Glutamatergic neuron (in vitro differentiated cells): Measurements from ENCODE around the gene PCGF6. TPM values are rescaled to one million over a fixed set of nuclear protein-coding genes. Genes with fewer than 3 reads are reported as not detected.
A peak's percentile ranks its signal among the peaks of the same experiment; 100 is the strongest.

Experiments
- DNase-seq: peaks from one replicate; pipeline ENCODE4 v3.0.0; 2022
- H3K27ac Mint-ChIP-seq: one replicate; pipeline ENCODE4 v1.8.0; 2020; ENCODE audit warnings: mild to moderate bottlenecking, mixed read lengths, inconsistent platforms; ENCODE audit not compliant: unreplicated experiment
- H3K27me3 Mint-ChIP-seq: one replicate; pipeline ENCODE4 v1.8.0; 2020; ENCODE audit warnings: mild to moderate bottlenecking, moderate library complexity, mixed read lengths, inconsistent platforms; ENCODE audit not compliant: unreplicated experiment
- H3K36me3 Mint-ChIP-seq: one replicate; pipeline ENCODE4 v1.8.0; 2020; ENCODE audit warnings: mild to moderate bottlenecking, mixed read lengths, inconsistent platforms; ENCODE audit not compliant: unreplicated experiment
- H3K4me1 Mint-ChIP-seq: one replicate; pipeline ENCODE4 v1.8.0; 2020; ENCODE audit warnings: mild to moderate bottlenecking, low read depth, mixed read lengths, inconsistent platforms; ENCODE audit not compliant: unreplicated experiment
- H3K4me3 Mint-ChIP-seq: one replicate; pipeline ENCODE4 v1.8.0; 2020; ENCODE audit warnings: mild to moderate bottlenecking, mixed read lengths, inconsistent platforms; ENCODE audit not compliant: unreplicated experiment
- H3K9me3 Mint-ChIP-seq: one replicate; pipeline ENCODE4 v1.8.0; 2020; ENCODE audit warnings: mild to moderate bottlenecking, moderate library complexity, mixed read lengths, inconsistent platforms; ENCODE audit not compliant: unreplicated experiment
- long read RNA-seq: library from polyadenylated mRNA; unstranded; transcript quantifications from one replicate; pipeline ENCODE4 v2.0.0, GENCODE V29; 2020; ENCODE audit not compliant: unreplicated experiment
- total RNA-seq: library from RNA; stranded (reverse); fragmentation: NEBNext Ultra II Directional; extraction: Animal tissue kit (Norgen Biotek cat#: 25700); gene quantifications from one replicate; pipeline ENCODE4 v1.2.1, GENCODE V29; 2021; ENCODE audit not compliant: unreplicated experiment
- TF ChIP-seq, protein P1 (sequence below): fragments of 200-600 bp; sonication (generic); IDR thresholded peaks from one replicate; pipeline ENCODE4 v1.5.0; 2021; ENCODE audit not compliant: partially characterized antibody, unreplicated experiment

The PCGF6 gene, protein sequence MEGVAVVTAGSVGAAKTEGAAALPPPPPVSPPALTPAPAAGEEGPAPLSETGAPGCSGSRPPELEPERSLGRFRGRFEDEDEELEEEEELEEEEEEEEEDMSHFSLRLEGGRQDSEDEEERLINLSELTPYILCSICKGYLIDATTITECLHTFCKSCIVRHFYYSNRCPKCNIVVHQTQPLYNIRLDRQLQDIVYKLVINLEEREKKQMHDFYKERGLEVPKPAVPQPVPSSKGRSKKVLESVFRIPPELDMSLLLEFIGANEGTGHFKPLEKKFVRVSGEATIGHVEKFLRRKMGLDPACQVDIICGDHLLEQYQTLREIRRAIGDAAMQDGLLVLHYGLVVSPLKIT
- 7.4 TPM for total RNA-seq
- long read RNA-seq, transcript PCGF6-202 (10 exons, 2,230 nt) = major isoform, 5 of 5 reads
- long read RNA-seq, partial matches to known transcripts = 0 of 5 reads
- long read RNA-seq, other reads (novel, unspliced or antisense) = 0 of 5 reads

DNA sequence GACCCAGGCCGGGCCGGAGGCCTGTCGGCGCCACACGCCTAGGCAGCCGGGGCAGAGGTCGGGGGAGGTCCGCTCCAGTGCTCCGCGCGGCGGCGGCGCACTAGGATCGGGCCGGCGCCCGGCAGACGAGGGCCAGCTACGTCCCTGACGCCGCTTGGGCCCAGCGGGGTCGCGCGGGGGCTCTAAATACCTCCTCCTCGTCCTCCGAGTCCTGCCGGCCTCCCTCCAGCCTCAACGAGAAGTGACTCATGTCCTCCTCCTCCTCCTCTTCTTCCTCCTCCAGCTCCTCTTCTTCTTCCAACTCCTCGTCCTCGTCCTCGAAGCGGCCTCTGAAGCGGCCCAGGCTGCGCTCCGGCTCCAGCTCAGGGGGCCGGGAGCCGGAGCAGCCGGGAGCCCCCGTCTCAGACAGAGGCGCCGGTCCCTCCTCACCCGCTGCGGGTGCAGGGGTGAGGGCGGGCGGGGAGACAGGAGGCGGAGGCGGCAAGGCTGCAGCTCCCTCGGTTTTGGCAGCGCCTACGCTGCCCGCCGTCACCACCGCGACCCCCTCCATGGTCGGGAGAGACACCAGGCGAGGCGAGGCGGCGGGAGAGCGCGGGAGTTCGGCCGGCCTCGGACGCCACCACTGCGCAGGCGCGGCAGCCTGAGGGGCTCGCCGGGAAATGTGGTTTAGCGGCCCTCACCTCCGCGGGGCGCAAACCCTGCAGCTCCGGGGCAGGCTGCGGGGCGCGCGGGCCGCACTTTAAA is at the start of gene PCGF6:
Gene PCGF6 (minus strand): TSS at position 624 of the 744 bp plus-strand sequence. CDS start 74 bp downstream, at position 550.
- H3K27ac Mint-ChIP-seq = peak within 1 kb of the TSS; percentile 88

DNA sequence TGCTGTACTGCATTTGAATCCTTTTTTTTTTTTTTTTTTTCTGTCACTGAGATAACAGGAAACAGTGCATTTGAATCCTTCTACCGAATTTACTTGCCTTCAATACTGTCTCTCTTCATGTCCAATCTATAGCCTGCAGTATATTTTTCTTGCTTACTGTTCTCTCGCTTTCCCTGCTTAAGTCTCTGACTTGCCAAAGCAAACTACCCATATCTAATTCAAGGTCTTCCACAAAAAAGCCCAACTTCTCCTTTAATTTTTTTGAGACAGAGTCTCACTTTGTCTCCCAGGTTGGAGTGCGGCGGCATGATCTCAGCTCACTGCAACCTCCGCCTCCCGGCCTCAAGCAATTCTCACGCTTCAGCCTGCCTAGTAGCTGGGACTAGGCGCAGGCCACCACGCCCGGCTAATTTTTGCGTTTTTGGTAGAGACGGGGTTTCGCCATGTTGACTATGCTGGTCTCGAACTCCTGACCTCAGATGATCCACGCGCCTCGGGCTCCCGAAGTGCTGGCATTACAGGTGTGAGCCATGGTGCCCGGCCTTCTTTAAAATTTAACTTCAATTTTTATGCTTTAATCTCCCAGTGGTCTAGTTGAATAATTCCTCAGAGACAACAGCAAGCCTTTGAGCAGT is 46.4 kb upstream of the PCGF6 start:
- TF ChIP-seq, protein P1, sequence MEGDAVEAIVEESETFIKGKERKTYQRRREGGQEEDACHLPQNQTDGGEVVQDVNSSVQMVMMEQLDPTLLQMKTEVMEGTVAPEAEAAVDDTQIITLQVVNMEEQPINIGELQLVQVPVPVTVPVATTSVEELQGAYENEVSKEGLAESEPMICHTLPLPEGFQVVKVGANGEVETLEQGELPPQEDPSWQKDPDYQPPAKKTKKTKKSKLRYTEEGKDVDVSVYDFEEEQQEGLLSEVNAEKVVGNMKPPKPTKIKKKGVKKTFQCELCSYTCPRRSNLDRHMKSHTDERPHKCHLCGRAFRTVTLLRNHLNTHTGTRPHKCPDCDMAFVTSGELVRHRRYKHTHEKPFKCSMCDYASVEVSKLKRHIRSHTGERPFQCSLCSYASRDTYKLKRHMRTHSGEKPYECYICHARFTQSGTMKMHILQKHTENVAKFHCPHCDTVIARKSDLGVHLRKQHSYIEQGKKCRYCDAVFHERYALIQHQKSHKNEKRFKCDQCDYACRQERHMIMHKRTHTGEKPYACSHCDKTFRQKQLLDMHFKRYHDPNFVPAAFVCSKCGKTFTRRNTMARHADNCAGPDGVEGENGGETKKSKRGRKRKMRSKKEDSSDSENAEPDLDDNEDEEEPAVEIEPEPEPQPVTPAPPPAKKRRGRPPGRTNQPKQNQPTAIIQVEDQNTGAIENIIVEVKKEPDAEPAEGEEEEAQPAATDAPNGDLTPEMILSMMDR = no peak
- no peak for DNase-seq
- Mint-ChIP-seq H3K27me3 (peaks cover 5% of the 10 kb centered on the region), H3K27ac (peak overlapping the region; percentile 97), H3K4me3 (peak overlapping the region; percentile 96), H3K36me3 (no peaks in the 10 kb centered on the region), H3K4me1 (peaks cover 15% of the 10 kb centered on the region), H3K9me3 (peaks cover 6% of the 10 kb centered on the region)

More for the DNA sequence above, at the start of gene PCGF6:
- H3K27me3 Mint-ChIP-seq = no peaks in the 10 kb centered on the region
- peaks cover 5% of the 10 kb centered on the region for H3K9me3 Mint-ChIP-seq
- H3K4me1 Mint-ChIP-seq = peaks cover 2% of the 10 kb centered on the region
- H3K4me3 Mint-ChIP-seq = peak within 1 kb of the TSS; percentile 91
- peak; percentile 96 for DNase-seq
- H3K36me3 Mint-ChIP-seq = no peaks in the 10 kb centered on the region
- TF ChIP-seq, protein P1 = no peak

DNA sequence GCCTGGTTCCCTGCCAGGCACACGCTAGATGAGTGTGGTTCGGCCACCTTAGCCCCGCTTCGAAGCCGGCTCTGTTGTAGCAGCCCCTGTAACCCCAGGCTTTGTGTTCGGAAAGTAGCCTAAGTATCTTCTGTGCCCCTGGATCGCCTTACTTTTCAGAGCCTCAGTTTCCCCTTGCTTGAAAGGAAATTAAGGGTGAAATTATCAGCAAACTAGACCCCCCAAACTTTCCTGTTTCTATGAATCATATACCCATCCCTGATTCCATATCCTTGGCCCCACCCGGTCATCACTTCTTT is 45.8 kb upstream of the PCGF6 start:
- H3K36me3 Mint-ChIP-seq = no peaks in the 10 kb centered on the region

DNA sequence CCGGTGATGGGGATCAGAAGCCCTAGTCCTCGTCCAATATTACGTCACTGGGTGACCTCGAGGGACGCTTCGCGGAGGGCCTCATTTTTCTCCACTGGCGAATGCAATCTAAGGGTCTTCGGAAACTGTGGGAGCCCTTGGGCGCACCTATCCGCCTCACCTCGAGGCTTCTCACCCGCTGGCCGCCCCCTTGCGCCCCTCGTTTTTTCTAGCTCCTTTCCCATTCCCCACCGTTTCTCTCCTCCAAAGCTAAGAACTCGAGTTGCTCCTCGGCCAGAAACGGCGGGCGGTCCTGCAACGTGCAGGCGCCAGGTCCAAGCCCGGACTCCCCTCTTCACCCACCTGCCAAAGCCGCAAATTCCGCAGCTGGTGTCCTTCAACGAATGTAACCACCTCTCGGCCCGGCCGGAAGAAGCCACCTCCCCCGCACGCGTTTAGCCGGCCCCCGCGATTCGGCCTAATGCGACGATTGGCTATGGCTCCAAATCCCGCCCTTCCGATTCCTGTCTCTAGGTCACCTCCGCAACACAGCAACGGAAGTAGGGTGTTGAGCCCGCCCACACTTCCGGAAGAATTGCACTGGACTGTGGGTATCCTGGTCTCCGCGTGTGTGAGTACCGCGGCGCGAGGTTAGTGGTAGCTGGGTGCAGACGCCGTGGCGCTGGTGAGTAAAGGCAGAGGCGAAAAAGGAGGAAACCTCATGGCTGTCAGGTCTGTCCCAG is 45.3 kb upstream of the PCGF6 start, which contains the start of the genes ATP5MK and PDCD11:
Gene ATP5MK (minus strand): TSS at position 409 of the 722 bp plus-strand sequence. CDS start 4,018 bp downstream, outside the sequence.
Gene PDCD11 (plus strand): TSS at position 560 of the 722 bp plus-strand sequence. CDS start 1,801 bp downstream, outside the sequence.
- no peaks in the 10 kb centered on the region for H3K36me3 Mint-ChIP-seq
- peak; percentile 95 for DNase-seq
- peak within 1 kb of the TSS; percentile 96 for H3K4me3 Mint-ChIP-seq
- peak within 1 kb of the TSS; percentile 97 for H3K27ac Mint-ChIP-seq
- peaks cover 6% of the 10 kb centered on the region for H3K9me3 Mint-ChIP-seq
- TF ChIP-seq, protein P1 = no peak
- H3K27me3 Mint-ChIP-seq = peaks cover 5% of the 10 kb centered on the region
- H3K4me1 Mint-ChIP-seq = peaks cover 15% of the 10 kb centered on the region

More for the DNA sequence above, 45.8 kb upstream of the PCGF6 start:
- DNase-seq = no peak
- H3K4me1 Mint-ChIP-seq = peaks cover 15% of the 10 kb centered on the region
- peak overlapping the region; percentile 97 for H3K27ac Mint-ChIP-seq
- peaks cover 5% of the 10 kb centered on the region for H3K27me3 Mint-ChIP-seq
- H3K9me3 Mint-ChIP-seq = peaks cover 6% of the 10 kb centered on the region
- H3K4me3 Mint-ChIP-seq = peak overlapping the region; percentile 96
- TF ChIP-seq, protein P1 = no peak
